ENCODE data around the gene RPS6KB2.
"Not testable (repeated sequence)": the region's sequence is repeated elsewhere in the genome, so short reads cannot be mapped to it uniquely, and the experiment has no call there.

RPS6KB2 gene

GRCh38 chr11:67470337-67471002, 42.2 kb downstream of the RPS6KB2 start:
- H3K36me3 ChIP-seq = no peaks in the 10 kb centered on the region
- TF ChIP-seq, protein P1, sequence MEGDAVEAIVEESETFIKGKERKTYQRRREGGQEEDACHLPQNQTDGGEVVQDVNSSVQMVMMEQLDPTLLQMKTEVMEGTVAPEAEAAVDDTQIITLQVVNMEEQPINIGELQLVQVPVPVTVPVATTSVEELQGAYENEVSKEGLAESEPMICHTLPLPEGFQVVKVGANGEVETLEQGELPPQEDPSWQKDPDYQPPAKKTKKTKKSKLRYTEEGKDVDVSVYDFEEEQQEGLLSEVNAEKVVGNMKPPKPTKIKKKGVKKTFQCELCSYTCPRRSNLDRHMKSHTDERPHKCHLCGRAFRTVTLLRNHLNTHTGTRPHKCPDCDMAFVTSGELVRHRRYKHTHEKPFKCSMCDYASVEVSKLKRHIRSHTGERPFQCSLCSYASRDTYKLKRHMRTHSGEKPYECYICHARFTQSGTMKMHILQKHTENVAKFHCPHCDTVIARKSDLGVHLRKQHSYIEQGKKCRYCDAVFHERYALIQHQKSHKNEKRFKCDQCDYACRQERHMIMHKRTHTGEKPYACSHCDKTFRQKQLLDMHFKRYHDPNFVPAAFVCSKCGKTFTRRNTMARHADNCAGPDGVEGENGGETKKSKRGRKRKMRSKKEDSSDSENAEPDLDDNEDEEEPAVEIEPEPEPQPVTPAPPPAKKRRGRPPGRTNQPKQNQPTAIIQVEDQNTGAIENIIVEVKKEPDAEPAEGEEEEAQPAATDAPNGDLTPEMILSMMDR (IDR thresholded peaks at IDR 0.05) = no peak
- no peak for DNase-seq
- intact Hi-C loops (cut with DNase I; ENCODE audit: low total_unique reads) = no loop called here
- H3K9me3 ChIP-seq = no peaks in the 10 kb centered on the region
- no peaks in the 10 kb centered on the region for H3K27me3 ChIP-seq
- H3K4me3 ChIP-seq = no peak overlapping the region
- H3K4me1 ChIP-seq = peaks cover 0 to 36% (median 21%) of the 10 kb centered on the region in 4 donors
- H3K27ac ChIP-seq = no peak overlapping the region

- H3K9me3 ChIP-seq = no peaks in the 10 kb centered on the region
- TF ChIP-seq, protein P1 (IDR thresholded peaks at IDR 0.05) = no peak
- H3K27ac ChIP-seq = no peak overlapping the region
- intact Hi-C loops (cut with DNase I; ENCODE audit: low total_unique reads) = no loop called here
- H3K4me3 ChIP-seq = no peak overlapping the region
- no peak for DNase-seq
- no peaks in the 10 kb centered on the region for H3K36me3 ChIP-seq
- H3K4me1 ChIP-seq = peaks cover 0 to 17% (median 10%) of the 10 kb centered on the region in 4 donors
- no peaks in the 10 kb centered on the region for H3K27me3 ChIP-seq
These were observed 44.6 kb downstream of the RPS6KB2 start for GRCh38 chr11:67472882-67473281.

DNA sequence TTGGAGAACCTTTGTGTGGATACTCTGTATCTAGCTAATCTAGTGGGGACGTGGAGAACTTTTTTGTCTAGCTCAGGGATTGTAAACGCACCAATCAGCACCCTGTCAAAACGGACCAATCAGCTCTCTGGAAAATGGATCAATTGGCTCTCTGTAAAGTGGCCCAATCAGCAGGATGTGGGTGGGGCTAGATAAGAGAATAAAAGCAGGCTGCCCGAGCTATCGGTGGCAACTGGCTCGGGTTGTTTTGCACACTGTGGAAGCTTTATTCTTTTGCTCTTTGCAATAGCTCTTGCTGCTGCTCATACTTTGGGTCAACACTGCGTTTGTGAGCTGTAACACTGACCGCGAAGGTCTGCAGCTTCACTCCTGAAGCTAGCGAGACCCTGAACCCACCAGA, 48.4 kb downstream of the RPS6KB2 start:
- intact Hi-C loops (cut with DNase I; ENCODE audit: low total_unique reads); H3K4me3 ChIP-seq; H3K27ac ChIP-seq; H3K36me3 ChIP-seq; DNase-seq; H3K4me1 ChIP-seq; H3K9me3 ChIP-seq; H3K27me3 ChIP-seq: not testable (repeated sequence)

GRCh38 chr11:67477344-67478050, 49.2 kb downstream of the RPS6KB2 start:
- H3K9me3 ChIP-seq; intact Hi-C loops (cut with DNase I; ENCODE audit: low total_unique reads); H3K27ac ChIP-seq; H3K4me1 ChIP-seq; H3K27me3 ChIP-seq; H3K36me3 ChIP-seq; H3K4me3 ChIP-seq; DNase-seq: not testable (repeated sequence)

DNA sequence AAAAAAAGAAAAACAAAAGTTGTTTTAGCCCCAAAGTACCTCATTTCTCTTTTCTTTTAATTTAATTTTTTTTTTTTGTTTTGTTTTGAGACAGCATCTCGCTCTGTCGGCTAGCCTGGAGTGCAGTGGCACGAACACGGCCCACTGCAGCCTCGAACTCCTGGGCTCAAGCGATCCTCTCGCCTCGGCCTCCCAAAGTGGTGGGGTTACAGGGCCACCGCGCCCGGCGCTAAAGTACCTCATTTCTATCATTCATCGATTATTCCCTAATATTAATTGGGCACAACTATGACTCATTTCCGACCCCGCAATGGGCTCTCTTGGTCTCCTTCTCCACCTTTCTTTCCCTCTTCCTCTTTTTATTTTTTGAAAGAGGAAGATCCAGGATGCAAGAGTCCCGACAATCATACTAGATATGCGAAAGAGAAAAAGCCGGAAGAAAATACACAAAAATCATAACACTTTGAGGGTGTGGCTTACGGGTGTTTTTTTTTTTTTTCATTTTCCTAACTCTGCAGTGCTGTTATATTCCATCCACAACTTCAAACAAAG, 54.1 kb downstream of the RPS6KB2 start:
- H3K4me1 ChIP-seq = peaks cover 0 to 31% (median 18%) of the 10 kb centered on the region in 4 donors
- TF ChIP-seq, protein P1 (IDR thresholded peaks at IDR 0.05) = no peak
- H3K4me3 ChIP-seq = peak overlapping the region; percentile 56 to 70
- intact Hi-C loops (cut with DNase I; ENCODE audit: low total_unique reads) = no loop called here
- peak in 1 of 2 donors; percentile 62 for DNase-seq
- peak overlapping the region; percentile 83 to 91 for H3K27ac ChIP-seq
- H3K36me3 ChIP-seq = peaks cover 5 to 12% (median 6%) of the 10 kb centered on the region in 3 donors
- no peaks in the 10 kb centered on the region for H3K9me3 ChIP-seq
- H3K27me3 ChIP-seq = no peaks in the 10 kb centered on the region

- Histone ChIP-seq H3K9me3 (no peaks in the 10 kb centered on the region), H3K4me1 (peaks cover 0 to 31% (median 18%) of the 10 kb centered on the region in 4 donors), H3K4me3 (peak within 1 kb of the TSS; percentile 56 to 70), H3K36me3 (peaks cover 10 to 20% (median 14%) of the 10 kb centered on the region in 3 donors), H3K27ac (peak within 1 kb of the TSS; percentile 83 to 91), H3K27me3 (no peaks in the 10 kb centered on the region)
- TF ChIP-seq, protein P1 (IDR thresholded peaks at IDR 0.05) = peak in 1 of 2 experiments; percentile 45
- peak; percentile 97 to 99 for DNase-seq
- intact Hi-C loops (cut with DNase I; ENCODE audit: low total_unique reads) = no loop called here
These were observed 54.8 kb downstream of the RPS6KB2 start, which contains the start of gene AIP for GRCh38 chr11:67482827-67483798. TSS of gene AIP (plus strand) at chr11:67483026. CDS start at chr11:67483159, 133 bp downstream.
